GM23248 (cell line): ENCODE results near the gene FHL1.

Experiments
- EZH2 ChIP-seq: fragments of 200-600 bp; sonication (generic); IDR thresholded peaks from 2 replicates; pipeline ENCODE4 v1.6.1; 2018; ENCODE audit warnings: antibody characterized with exemption, mild to moderate bottlenecking; ENCODE audit not compliant: insufficient read depth, poor library complexity, severe bottlenecking
- EZH2phosphoT487 ChIP-seq: fragments of 200-600 bp; sonication (generic); IDR thresholded peaks from 2 replicates; pipeline ENCODE4 v1.6.1; 2018; ENCODE audit warnings: antibody characterized with exemption, moderate library complexity, mild to moderate bottlenecking, low read depth; ENCODE audit not compliant: insufficient read depth

DNA sequence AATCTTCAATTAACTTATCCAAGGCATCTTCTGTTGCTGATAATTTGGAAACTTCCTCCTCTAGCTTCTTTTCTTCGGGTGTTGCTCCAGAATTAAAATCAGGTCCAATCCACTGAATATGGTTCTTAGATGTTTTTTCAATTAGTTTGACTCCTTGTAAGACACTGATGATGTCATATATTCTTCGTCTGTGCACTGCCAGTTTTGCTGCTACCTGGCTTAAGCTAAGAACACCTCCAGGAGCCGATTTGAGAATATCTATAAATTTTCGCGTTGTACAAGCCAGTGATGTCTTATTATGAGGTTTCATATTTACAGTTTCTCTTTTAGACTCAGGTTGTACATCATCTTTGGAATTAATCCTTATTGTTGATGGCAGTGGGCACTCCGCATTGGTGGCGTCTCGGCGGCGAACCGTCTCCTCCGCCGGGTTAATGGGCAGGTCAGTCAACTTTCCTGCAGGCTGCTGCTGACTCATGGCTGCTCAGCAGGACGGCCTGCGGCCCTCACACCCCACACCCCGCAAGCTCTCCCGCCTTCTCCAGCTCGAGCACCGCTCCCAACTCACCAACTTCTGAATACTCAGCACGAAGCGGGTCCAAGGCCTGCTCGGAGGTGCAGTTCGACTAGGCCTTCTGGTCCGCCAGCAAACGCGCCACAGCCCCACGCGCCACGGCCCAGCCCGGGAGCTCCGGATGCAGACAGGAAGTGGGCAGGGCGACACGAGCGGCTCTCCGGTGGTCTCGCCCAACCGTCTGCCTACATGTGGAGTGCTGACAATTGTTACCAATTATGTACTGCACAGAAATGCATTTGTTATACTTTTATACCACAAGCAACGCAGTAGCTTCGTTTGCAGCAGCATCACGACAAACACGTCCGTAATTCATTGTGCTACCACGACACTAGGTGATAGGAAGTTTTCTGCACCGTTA is 49.2 kb upstream of the FHL1 start:
- TF ChIP-seq EZH2 (no peak), EZH2phosphoT487 (no peak)
